ENCODE measurements around the gene FOXP1.

GRCh38 chr3:71250026-71250425, 333.5 kb downstream of the FOXP1 start:
- TF ChIP-seq POLR2AphosphoS5 (IDR thresholded peaks at IDR 0.05; ENCODE audit: low read depth, low read length) (no peak), TAF1 (IDR thresholded peaks at IDR 0.05; ENCODE audit: borderline replicate concordance, insufficient read depth, low read length) (no peak), REST (IDR thresholded peaks at IDR 0.05; ENCODE audit: insufficient read depth in 1 of 2, low read depth in 2 of 2, low read length in 2 of 2) (no peak), SIN3A (IDR thresholded peaks at IDR 0.05; ENCODE audit: borderline replicate concordance, insufficient read depth, low read length) (no peak), FOXP2 (optimal IDR thresholded peaks at IDR 0.05; ENCODE audit: borderline replicate concordance, extremely low read depth, extremely low read length, insufficient read depth) (no peak)
